ENCODE results near the gene HTR3A.

Gene HTR3A

DNA sequence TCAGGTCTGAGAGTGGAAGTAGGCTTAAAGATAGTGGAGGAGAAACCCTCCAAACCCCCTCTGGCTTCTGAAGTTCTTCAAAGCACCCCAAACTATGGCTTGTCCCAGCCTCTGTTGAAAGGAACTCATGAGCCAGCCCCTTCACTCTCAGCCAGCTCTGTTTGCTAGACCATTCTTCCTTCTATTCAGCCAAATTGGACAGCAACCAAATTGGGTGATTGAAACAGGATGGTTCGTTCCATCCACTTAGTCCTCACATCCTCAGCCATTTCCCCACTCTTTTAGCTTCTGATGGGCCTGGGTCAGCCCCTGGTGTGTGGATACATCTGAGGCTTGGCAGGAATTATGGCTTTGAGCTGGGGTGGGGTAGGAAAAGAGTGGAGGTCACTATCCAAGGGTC lies 4.5 kb downstream of the HTR3A start:
- Histone ChIP-seq H3K9me3 (ENCODE audit: insufficient read depth, low read length) (no peaks in the 10 kb centered on the region), H3K9ac (ENCODE audit: insufficient read length, low read depth) (no peak overlapping the region), H3K4me3 (ENCODE audit: insufficient read length, low read depth) (no peak overlapping the region), H3K4me1 (ENCODE audit: insufficient read depth, insufficient read length) (peaks cover 2% of the 10 kb centered on the region), H3K36me3 (ENCODE audit: insufficient read depth, insufficient read length, low read length) (no peaks in the 10 kb centered on the region), H3K27me3 (ENCODE audit: insufficient read depth, insufficient read length) (no peaks in the 10 kb centered on the region)
- no peak for DNase-seq (ENCODE audit: low read depth, low spot score)
- TF ChIP-seq SUZ12 (IDR thresholded peaks at IDR 0.05; ENCODE audit: extremely low read depth, insufficient read depth, insufficient read length): no peak
- no peak for TF ChIP-seq ZNF274 (IDR thresholded peaks at IDR 0.05; ENCODE audit: low read depth, low read length)
- TF ChIP-seq YY1 (IDR thresholded peaks at IDR 0.05; ENCODE audit: insufficient read depth, insufficient read length): no peak

DNA sequence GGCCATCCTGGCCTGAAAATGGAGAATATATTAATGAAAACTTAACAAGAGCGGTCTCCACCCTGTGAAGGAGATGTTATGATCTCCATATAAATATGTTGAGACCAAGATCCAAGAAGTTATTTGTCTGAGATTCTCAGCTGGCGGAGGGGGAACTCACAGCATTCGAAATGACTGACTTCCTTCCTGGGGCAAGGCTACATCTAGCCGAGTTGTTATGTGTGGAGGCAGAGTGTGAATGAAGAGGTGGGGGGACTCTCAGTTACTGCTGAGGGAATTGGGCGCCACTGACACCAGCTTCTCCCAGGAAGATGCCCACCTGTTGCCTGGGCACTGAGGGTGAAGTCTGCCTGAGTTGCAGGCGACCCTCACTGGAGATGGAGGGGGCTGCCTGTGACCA lies 5.9 kb downstream of the HTR3A start:
- Histone ChIP-seq H3K4me3 (ENCODE audit: insufficient read length, low read depth) (no peak overlapping the region), H3K9ac (ENCODE audit: insufficient read length, low read depth) (no peak overlapping the region), H3K27me3 (ENCODE audit: insufficient read depth, insufficient read length) (no peaks in the 10 kb centered on the region), H3K4me1 (ENCODE audit: insufficient read depth, insufficient read length) (no peaks in the 10 kb centered on the region), H3K36me3 (ENCODE audit: insufficient read depth, insufficient read length, low read length) (no peaks in the 10 kb centered on the region), H3K9me3 (ENCODE audit: insufficient read depth, low read length) (no peaks in the 10 kb centered on the region)
- no peak for TF ChIP-seq ZNF274 (IDR thresholded peaks at IDR 0.05; ENCODE audit: low read depth, low read length)
- TF ChIP-seq YY1 (IDR thresholded peaks at IDR 0.05; ENCODE audit: insufficient read depth, insufficient read length): no peak
- TF ChIP-seq SUZ12 (IDR thresholded peaks at IDR 0.05; ENCODE audit: extremely low read depth, insufficient read depth, insufficient read length): no peak
- no peak for DNase-seq (ENCODE audit: low read depth, low spot score)

DNA sequence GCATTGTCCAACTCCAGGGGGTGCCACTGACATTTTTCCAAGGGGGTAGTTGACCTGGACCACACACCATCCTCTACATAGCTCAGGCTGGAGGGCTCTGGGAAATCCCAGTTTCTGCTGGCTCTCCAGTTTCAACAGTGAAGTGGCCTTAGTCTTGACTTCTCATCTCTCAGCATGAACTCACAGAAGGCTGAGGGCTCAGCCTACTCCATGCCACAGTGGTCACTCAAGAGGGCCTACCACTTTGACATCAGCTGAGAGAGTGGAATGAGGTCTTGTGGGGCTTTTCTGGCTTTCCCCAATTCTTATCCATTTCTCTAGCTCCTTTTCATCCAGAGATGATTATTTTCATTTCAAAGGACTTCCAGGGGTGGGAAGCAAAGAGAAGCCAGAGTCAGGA lies 7.4 kb downstream of the HTR3A start:
- no peak for TF ChIP-seq ZNF274 (IDR thresholded peaks at IDR 0.05; ENCODE audit: low read depth, low read length)
- no peak for TF ChIP-seq SUZ12 (IDR thresholded peaks at IDR 0.05; ENCODE audit: extremely low read depth, insufficient read depth, insufficient read length)
- no peak for TF ChIP-seq YY1 (IDR thresholded peaks at IDR 0.05; ENCODE audit: insufficient read depth, insufficient read length)
- H3K27me3 ChIP-seq (ENCODE audit: insufficient read depth, insufficient read length): no peaks in the 10 kb centered on the region
- H3K9ac ChIP-seq (ENCODE audit: insufficient read length, low read depth): no peak overlapping the region
- no peaks in the 10 kb centered on the region for H3K4me1 ChIP-seq (ENCODE audit: insufficient read depth, insufficient read length)
- H3K4me3 ChIP-seq (ENCODE audit: insufficient read length, low read depth): no peak overlapping the region
- DNase-seq (ENCODE audit: low read depth, low spot score): no peak
- H3K9me3 ChIP-seq (ENCODE audit: insufficient read depth, low read length): no peaks in the 10 kb centered on the region
- H3K36me3 ChIP-seq (ENCODE audit: insufficient read depth, insufficient read length, low read length): no peaks in the 10 kb centered on the region

DNA sequence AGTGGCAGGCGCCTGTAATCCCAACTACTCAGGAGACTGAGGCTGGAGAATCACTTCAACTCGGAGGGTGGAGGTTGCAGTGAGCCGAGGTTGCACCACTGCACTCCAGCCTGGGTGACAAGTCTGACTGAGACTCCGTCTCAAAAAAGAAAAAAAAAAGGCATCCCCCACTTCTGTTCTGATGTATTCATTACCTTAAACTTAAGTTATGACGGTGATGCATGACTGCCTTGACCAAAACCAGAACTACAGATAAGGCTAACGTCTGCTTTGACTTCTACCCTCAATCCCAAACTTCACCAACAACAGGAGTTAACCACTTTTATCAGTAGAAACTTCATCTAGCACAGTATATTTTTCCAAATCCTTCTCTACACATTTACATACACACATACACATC lies 9.9 kb downstream of the HTR3A start:
- H3K4me3 ChIP-seq (ENCODE audit: insufficient read length, low read depth): no peak overlapping the region
- no peak overlapping the region for H3K9ac ChIP-seq (ENCODE audit: insufficient read length, low read depth)
- no peaks in the 10 kb centered on the region for H3K9me3 ChIP-seq (ENCODE audit: insufficient read depth, low read length)
- TF ChIP-seq YY1 (IDR thresholded peaks at IDR 0.05; ENCODE audit: insufficient read depth, insufficient read length): no peak
- TF ChIP-seq ZNF274 (IDR thresholded peaks at IDR 0.05; ENCODE audit: low read depth, low read length): no peak
- TF ChIP-seq SUZ12 (IDR thresholded peaks at IDR 0.05; ENCODE audit: extremely low read depth, insufficient read depth, insufficient read length): no peak
- H3K36me3 ChIP-seq (ENCODE audit: insufficient read depth, insufficient read length, low read length): no peaks in the 10 kb centered on the region
- DNase-seq (ENCODE audit: low read depth, low spot score): no peak
- no peaks in the 10 kb centered on the region for H3K27me3 ChIP-seq (ENCODE audit: insufficient read depth, insufficient read length)
- no peaks in the 10 kb centered on the region for H3K4me1 ChIP-seq (ENCODE audit: insufficient read depth, insufficient read length)

DNA sequence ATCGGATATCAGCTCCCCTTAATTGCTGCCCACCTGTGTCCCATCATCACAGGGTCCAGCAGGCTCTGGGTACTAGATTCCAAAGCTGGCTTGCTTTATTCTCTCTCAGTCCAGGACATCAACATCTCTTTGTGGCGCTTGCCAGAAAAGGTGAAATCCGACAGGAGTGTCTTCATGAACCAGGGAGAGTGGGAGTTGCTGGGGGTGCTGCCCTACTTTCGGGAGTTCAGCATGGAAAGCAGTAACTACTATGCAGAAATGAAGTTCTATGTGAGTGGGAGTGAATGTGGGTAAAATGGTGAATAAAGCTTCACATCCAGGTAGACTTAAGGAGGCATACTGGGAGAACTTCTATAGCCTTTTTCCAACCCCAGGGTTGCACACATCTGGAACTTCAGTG lies 11.0 kb downstream of the HTR3A start:
- no peaks in the 10 kb centered on the region for H3K27me3 ChIP-seq (ENCODE audit: insufficient read depth, insufficient read length)

DNA sequence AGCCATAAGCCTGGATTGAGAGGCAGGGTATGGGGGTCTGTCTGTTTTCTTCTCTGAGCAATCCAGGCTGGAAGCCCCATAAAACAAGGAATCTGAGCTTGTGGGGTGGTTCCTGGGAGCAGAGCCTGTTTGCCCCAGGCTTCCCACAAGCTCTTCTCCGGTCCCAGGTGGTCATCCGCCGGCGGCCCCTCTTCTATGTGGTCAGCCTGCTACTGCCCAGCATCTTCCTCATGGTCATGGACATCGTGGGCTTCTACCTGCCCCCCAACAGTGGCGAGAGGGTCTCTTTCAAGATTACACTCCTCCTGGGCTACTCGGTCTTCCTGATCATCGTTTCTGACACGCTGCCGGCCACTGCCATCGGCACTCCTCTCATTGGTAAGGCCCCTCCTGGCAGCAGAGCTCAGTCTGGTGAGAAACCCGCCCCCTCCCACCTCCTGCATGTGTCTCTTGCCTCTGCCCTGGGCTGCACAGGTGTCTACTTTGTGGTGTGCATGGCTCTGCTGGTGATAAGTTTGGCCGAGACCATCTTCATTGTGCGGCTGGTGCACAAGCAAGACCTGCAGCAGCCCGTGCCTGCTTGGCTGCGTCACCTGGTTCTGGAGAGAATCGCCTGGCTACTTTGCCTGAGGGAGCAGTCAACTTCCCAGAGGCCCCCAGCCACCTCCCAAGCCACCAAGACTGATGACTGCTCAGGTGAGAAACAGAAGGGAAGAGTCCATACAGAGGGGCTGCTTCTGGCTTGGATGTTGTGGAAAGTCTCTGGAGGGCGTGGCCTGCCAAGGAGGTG lies 11.6 kb downstream of the HTR3A start:
- H3K9ac ChIP-seq (ENCODE audit: insufficient read length, low read depth): no peak overlapping the region
- TF ChIP-seq ZNF274 (IDR thresholded peaks at IDR 0.05; ENCODE audit: low read depth, low read length): no peak
- TF ChIP-seq SUZ12 (IDR thresholded peaks at IDR 0.05; ENCODE audit: extremely low read depth, insufficient read depth, insufficient read length): no peak
- TF ChIP-seq YY1 (IDR thresholded peaks at IDR 0.05; ENCODE audit: insufficient read depth, insufficient read length): no peak
- H3K36me3 ChIP-seq (ENCODE audit: insufficient read depth, insufficient read length, low read length): no peaks in the 10 kb centered on the region
- H3K4me1 ChIP-seq (ENCODE audit: insufficient read depth, insufficient read length): no peaks in the 10 kb centered on the region
- H3K27me3 ChIP-seq (ENCODE audit: insufficient read depth, insufficient read length): no peaks in the 10 kb centered on the region
- no peaks in the 10 kb centered on the region for H3K9me3 ChIP-seq (ENCODE audit: insufficient read depth, low read length)
- DNase-seq (ENCODE audit: low read depth, low spot score): no peak
- no peak overlapping the region for H3K4me3 ChIP-seq (ENCODE audit: insufficient read length, low read depth)

More for the DNA sequence above, 11.0 kb downstream of the HTR3A start:
- no peaks in the 10 kb centered on the region for H3K4me1 ChIP-seq (ENCODE audit: insufficient read depth, insufficient read length)
- no peak for TF ChIP-seq ZNF274 (IDR thresholded peaks at IDR 0.05; ENCODE audit: low read depth, low read length)
- no peak for TF ChIP-seq SUZ12 (IDR thresholded peaks at IDR 0.05; ENCODE audit: extremely low read depth, insufficient read depth, insufficient read length)
- no peak for TF ChIP-seq YY1 (IDR thresholded peaks at IDR 0.05; ENCODE audit: insufficient read depth, insufficient read length)
- no peak overlapping the region for H3K9ac ChIP-seq (ENCODE audit: insufficient read length, low read depth)
- no peak for DNase-seq (ENCODE audit: low read depth, low spot score)
- H3K9me3 ChIP-seq (ENCODE audit: insufficient read depth, low read length): no peaks in the 10 kb centered on the region
- H3K36me3 ChIP-seq (ENCODE audit: insufficient read depth, insufficient read length, low read length): no peaks in the 10 kb centered on the region
- H3K4me3 ChIP-seq (ENCODE audit: insufficient read length, low read depth): no peak overlapping the region

DNA sequence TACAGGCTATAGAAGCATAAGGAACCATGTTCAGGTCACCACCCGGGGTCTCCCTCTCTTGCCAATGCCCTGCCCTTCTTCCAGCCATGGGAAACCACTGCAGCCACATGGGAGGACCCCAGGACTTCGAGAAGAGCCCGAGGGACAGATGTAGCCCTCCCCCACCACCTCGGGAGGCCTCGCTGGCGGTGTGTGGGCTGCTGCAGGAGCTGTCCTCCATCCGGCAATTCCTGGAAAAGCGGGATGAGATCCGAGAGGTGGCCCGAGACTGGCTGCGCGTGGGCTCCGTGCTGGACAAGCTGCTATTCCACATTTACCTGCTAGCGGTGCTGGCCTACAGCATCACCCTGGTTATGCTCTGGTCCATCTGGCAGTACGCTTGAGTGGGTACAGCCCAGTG lies 14.5 kb downstream of the HTR3A start:
- H3K9ac ChIP-seq (ENCODE audit: insufficient read length, low read depth): no peak overlapping the region
- H3K27me3 ChIP-seq (ENCODE audit: insufficient read depth, insufficient read length): no peaks in the 10 kb centered on the region
- H3K36me3 ChIP-seq (ENCODE audit: insufficient read depth, insufficient read length, low read length): no peaks in the 10 kb centered on the region
- H3K4me3 ChIP-seq (ENCODE audit: insufficient read length, low read depth): no peak overlapping the region
- no peak for DNase-seq (ENCODE audit: low read depth, low spot score)
- TF ChIP-seq SUZ12 (IDR thresholded peaks at IDR 0.05; ENCODE audit: extremely low read depth, insufficient read depth, insufficient read length) (no peak), YY1 (IDR thresholded peaks at IDR 0.05; ENCODE audit: insufficient read depth, insufficient read length) (no peak), ZNF274 (IDR thresholded peaks at IDR 0.05; ENCODE audit: low read depth, low read length) (no peak)
- H3K9me3 ChIP-seq (ENCODE audit: insufficient read depth, low read length): no peaks in the 10 kb centered on the region
- no peaks in the 10 kb centered on the region for H3K4me1 ChIP-seq (ENCODE audit: insufficient read depth, insufficient read length)
